Activated naive CD4-positive, alpha-beta T cell treated with Interleukin-2 at 50 U/mL for 16 hours (primary cell): ENCODE results near the gene BSDC1.
A peak's percentile ranks its signal among the peaks of the same experiment; 100 is the strongest.
"Not testable (repeated sequence)": the region's sequence is repeated elsewhere in the genome, so short reads cannot be mapped to it uniquely, and the experiment has no call there.

ENCODE experiments used
- DNase-seq: peaks from one replicate; pipeline ENCODE4 v3.0.0-alpha.2; 2020

The BSDC1 gene

GRCh38 chr1:32356478-32356877, 37.8 kb downstream of the BSDC1 start:
- DNase-seq = no peak

GRCh38 chr1:32355778-32356177, 38.5 kb downstream of the BSDC1 start:
- DNase-seq = not testable (repeated sequence)

- DNase-seq = no peak
Measured at GRCh38 chr1:32353886-32354570, 40.2 kb downstream of the BSDC1 start.

- no peak for DNase-seq
Measured at GRCh38 chr1:32353431-32353830, 40.8 kb downstream of the BSDC1 start.

GRCh38 chr1:32352831-32353383, 41.3 kb downstream of the BSDC1 start:
- no peak for DNase-seq

- DNase-seq = no peak
Measured at GRCh38 chr1:32352239-32352745, 41.9 kb downstream of the BSDC1 start.

GRCh38 chr1:32351399-32352238, 42.6 kb downstream of the BSDC1 start:
- peak; percentile 91 for DNase-seq

- DNase-seq = peak; percentile 77
Measured at GRCh38 chr1:32350785-32351398, 43.3 kb downstream of the BSDC1 start.

GRCh38 chr1:32349211-32349708, 45.0 kb downstream of the BSDC1 start:
- DNase-seq = no peak

GRCh38 chr1:32346532-32347157, 47.6 kb downstream of the BSDC1 start:
- no peak for DNase-seq

GRCh38 chr1:32345289-32345827, 48.9 kb downstream of the BSDC1 start:
- no peak for DNase-seq

GRCh38 chr1:32342704-32343103, 51.5 kb downstream of the BSDC1 start:
- no peak for DNase-seq

GRCh38 chr1:32341971-32342370, 52.3 kb downstream of the BSDC1 start:
- DNase-seq = no peak

GRCh38 chr1:32341186-32341757, 53.0 kb downstream of the BSDC1 start:
- DNase-seq = no peak

GRCh38 chr1:32339363-32339978, 54.8 kb downstream of the BSDC1 start:
- peak; percentile 34 for DNase-seq

- DNase-seq = no peak
Measured at GRCh38 chr1:32338637-32339145, 55.5 kb downstream of the BSDC1 start.

- DNase-seq = peak; percentile 26
Measured at GRCh38 chr1:32337855-32338636, 56.2 kb downstream of the BSDC1 start.

- DNase-seq = peak; percentile 66
Measured at GRCh38 chr1:32336963-32337675, 57.1 kb downstream of the BSDC1 start.

- no peak for DNase-seq
Measured at GRCh38 chr1:32336591-32336932, 57.7 kb downstream of the BSDC1 start.
